Trophoblast cell (in vitro differentiated cells and primary cell): ENCODE data around the gene TEAD1.
"Not testable (repeated sequence)": the region's sequence is repeated elsewhere in the genome, so short reads cannot be mapped to it uniquely, and the experiment has no call there.

Experiments used
- DNase-seq, 2 donors: peaks; one replicate each; pipeline ENCODE4 v3.0.0-alpha.2; 2016
- H2AFZ ChIP-seq: 2 replicates; pipeline ENCODE4 v1.6.1; 2013; ENCODE audit warnings: low read length, moderate library complexity, mild to moderate bottlenecking; ENCODE audit not compliant: insufficient read depth, poor library complexity
- H2AK5ac ChIP-seq: 2 replicates; pipeline ENCODE4 v1.6.1; 2013; ENCODE audit warnings: mild to moderate bottlenecking, low read length
- H2BK120ac ChIP-seq: 2 replicates; pipeline ENCODE4 v1.6.1; 2013; ENCODE audit warnings: low read length, mild to moderate bottlenecking, moderate library complexity; ENCODE audit not compliant: insufficient read depth, poor library complexity
- H2BK12ac ChIP-seq: 2 replicates; pipeline ENCODE4 v1.6.1; 2013; ENCODE audit warnings: mild to moderate bottlenecking, low read length, moderate library complexity
- H2BK5ac ChIP-seq: 2 replicates; pipeline ENCODE4 v1.6.1; 2013; ENCODE audit warnings: low read length, low read depth, moderate library complexity, mild to moderate bottlenecking; ENCODE audit not compliant: poor library complexity
- H3K14ac ChIP-seq: 2 replicates; pipeline ENCODE4 v1.6.1; 2013; ENCODE audit warnings: mild to moderate bottlenecking, low read length
- H3K18ac ChIP-seq: 2 replicates; pipeline ENCODE4 v1.6.1; 2013; ENCODE audit warnings: mild to moderate bottlenecking, low read length
- H3K23ac ChIP-seq: 2 replicates; pipeline ENCODE4 v1.6.1; 2013; ENCODE audit warnings: low read length
- H3K27ac ChIP-seq: 2 replicates; pipeline ENCODE4 v1.5.1; 2013; ENCODE audit warnings: low read depth, mild to moderate bottlenecking, inconsistent platforms, low read length, moderate library complexity
- H3K27me3 ChIP-seq: 2 replicates; pipeline ENCODE4 v1.6.1; 2013; ENCODE audit warnings: inconsistent platforms, mild to moderate bottlenecking, low read length, moderate library complexity; ENCODE audit not compliant: insufficient read depth
- H3K36me3 ChIP-seq, 2 experiments: 1 replicate in 1 of 2; 2 replicates in 1 of 2; pipeline ENCODE4 v1.6.1; 2013; ENCODE audit warnings: low read length in 2 of 2, mild to moderate bottlenecking in 2 of 2, moderate library complexity in 1 of 2; ENCODE audit not compliant: insufficient read depth in 2 of 2, control insufficient read depth in 1 of 2
- H3K4ac ChIP-seq: 2 replicates; pipeline ENCODE4 v1.6.1; 2013; ENCODE audit warnings: low read depth, mild to moderate bottlenecking, low read length, moderate library complexity
- H3K4me1 ChIP-seq, 2 experiments: 1 replicate in 1 of 2; 2 replicates in 1 of 2; pipeline ENCODE4 v1.6.1; 2013; ENCODE audit warnings: low read length in 2 of 2, mild to moderate bottlenecking in 2 of 2, moderate library complexity in 1 of 2; ENCODE audit not compliant: insufficient read depth in 2 of 2, control insufficient read depth in 1 of 2
- H3K4me2 ChIP-seq: 2 replicates; pipeline ENCODE4 v1.6.1; 2013; ENCODE audit warnings: inconsistent platforms, mild to moderate bottlenecking, low read length, moderate library complexity
- H3K4me3 ChIP-seq: 2 replicates; pipeline ENCODE4 v1.5.1; 2013; ENCODE audit warnings: mild to moderate bottlenecking, low read depth, low read length, inconsistent platforms
- H3K79me1 ChIP-seq: one replicate; pipeline ENCODE4 v1.6.1; 2013; ENCODE audit warnings: low read length
- H3K79me2 ChIP-seq: 2 replicates; pipeline ENCODE4 v1.6.1; 2013; ENCODE audit warnings: low read length, mild to moderate bottlenecking; ENCODE audit not compliant: control insufficient read depth, insufficient read depth, poor library complexity
- H3K9ac ChIP-seq: 2 replicates; pipeline ENCODE4 v1.6.1; 2013; ENCODE audit warnings: mild to moderate bottlenecking, low read length
- H3K9me3 ChIP-seq: 2 replicates; pipeline ENCODE4 v1.6.1; 2013; ENCODE audit warnings: low read depth, mild to moderate bottlenecking, control low read depth, inconsistent platforms, low read length; ENCODE audit not compliant: insufficient read depth
- H4K12ac ChIP-seq: 2 replicates; pipeline ENCODE4 v1.6.1; 2013; ENCODE audit warnings: low read depth, mild to moderate bottlenecking, low read length, moderate library complexity
- H4K8ac ChIP-seq: 2 replicates; pipeline ENCODE4 v1.6.1; 2013; ENCODE audit warnings: low read depth, mild to moderate bottlenecking, low read length, moderate library complexity
- H4K91ac ChIP-seq: one replicate; pipeline ENCODE4 v1.6.1; 2013; ENCODE audit warnings: low read depth, mild to moderate bottlenecking, low read length, moderate library complexity
- WGBS: extraction: QIAGEN DNeasy Blood & Tissue Kit; methylation state at CpG from one replicate; pipeline ENCODE4 v1.1.7; 2013; ENCODE audit warnings: missing lambda C conversion rate; ENCODE audit not compliant: insufficient read length, insufficient coverage; ENCODE audit errors: extremely low coverage; 5-methylcytosine and 5-hydroxymethylcytosine counted together

TEAD1 gene

DNA sequence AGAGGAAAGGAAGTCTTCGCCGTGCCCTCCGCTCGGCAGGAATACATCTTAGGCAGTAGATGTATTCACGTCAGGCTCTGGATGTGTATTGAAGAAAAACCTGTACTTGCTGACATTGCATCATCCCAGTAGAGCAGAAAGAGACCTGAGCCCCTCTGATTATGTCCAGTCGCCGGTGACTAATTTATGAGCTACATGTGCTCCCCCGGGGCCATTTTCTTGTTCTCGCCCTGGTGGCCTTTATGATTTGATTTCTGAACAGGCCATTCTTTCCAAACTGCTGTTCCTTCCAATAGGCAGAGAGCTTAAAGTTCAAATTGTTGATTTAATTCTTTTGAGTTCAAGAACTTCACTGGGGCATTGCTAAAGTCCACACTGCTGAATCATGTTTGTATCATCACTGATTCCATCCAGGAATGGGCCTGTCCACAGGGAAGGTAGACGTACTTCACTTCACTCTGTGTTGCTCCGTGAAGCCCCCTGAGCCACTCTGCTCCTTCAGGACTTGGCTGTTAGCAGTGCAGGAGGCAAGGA, 197.6 kb downstream of the TEAD1 start:
- Histone ChIP-seq H3K18ac (peak overlapping the region; percentile 37), H4K91ac (no peak overlapping the region), H4K8ac (no peak overlapping the region), H2AK5ac (no peak overlapping the region), H4K12ac (no peak overlapping the region), H3K4me1 (peaks cover 10 to 19% of the 10 kb centered on the region in 2 experiments), H2BK12ac (peak overlapping the region; percentile 42), H3K9ac (no peak overlapping the region), H3K4me3 (no peak overlapping the region), H2AFZ (no peak overlapping the region), H3K4me2 (no peak overlapping the region), H3K23ac (no peak overlapping the region), H2BK5ac (no peak overlapping the region), H3K4ac (no peak overlapping the region), H2BK120ac (no peak overlapping the region), H3K36me3 (peaks cover 5 to 15% of the 10 kb centered on the region in 2 experiments), H3K9me3 (no peaks in the 10 kb centered on the region), H3K27me3 (no peaks in the 10 kb centered on the region), H3K79me2 (peaks cover 5% of the 10 kb centered on the region), H3K27ac (no peak overlapping the region), H3K79me1 (peaks cover 3% of the 10 kb centered on the region), H3K14ac (peak overlapping the region; percentile 7)
- no CpG with 5 or more reads among the region's 11 CpGs for WGBS
- DNase-seq: peak; percentile 29 to 48

DNA sequence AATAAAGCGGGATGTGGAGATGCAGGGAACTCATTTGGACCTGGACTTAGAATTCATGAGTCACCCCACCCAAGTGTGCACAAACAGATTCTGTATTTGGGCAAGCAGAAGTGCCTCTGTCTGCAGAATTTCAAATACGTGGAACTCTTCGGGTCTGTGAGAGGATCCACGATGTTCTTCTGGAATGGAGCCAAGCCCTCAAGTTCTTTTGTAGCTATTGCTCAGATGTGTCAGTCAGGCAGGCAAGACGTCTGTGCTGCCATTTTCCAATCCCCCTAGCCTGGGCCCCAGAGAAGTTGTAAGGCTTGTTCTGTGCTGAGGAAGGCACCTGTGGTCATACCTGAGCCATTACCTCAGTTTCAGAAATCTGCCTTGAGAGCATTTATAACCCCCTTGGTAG, 202.1 kb downstream of the TEAD1 start:
- H3K4me3 ChIP-seq: no peak overlapping the region
- H3K79me2 ChIP-seq: peaks cover 3% of the 10 kb centered on the region
- no peak overlapping the region for H3K4me2 ChIP-seq
- peaks cover 4% of the 10 kb centered on the region for H3K79me1 ChIP-seq
- H3K14ac ChIP-seq: no peak overlapping the region
- H3K9ac ChIP-seq: no peak overlapping the region
- no peaks in the 10 kb centered on the region for H3K27me3 ChIP-seq
- no peak overlapping the region for H2BK5ac ChIP-seq
- no peak overlapping the region for H3K18ac ChIP-seq
- no peak overlapping the region for H2AFZ ChIP-seq
- no peak overlapping the region for H3K4ac ChIP-seq
- H3K9me3 ChIP-seq: peaks cover 2% of the 10 kb centered on the region
- no peak overlapping the region for H4K8ac ChIP-seq
- no peak overlapping the region for H2BK12ac ChIP-seq
- H2AK5ac ChIP-seq: no peak overlapping the region
- no peak overlapping the region for H4K12ac ChIP-seq
- H3K27ac ChIP-seq: no peak overlapping the region
- no CpG with 5 or more reads among the region's 5 CpGs for WGBS
- H3K36me3 ChIP-seq: peaks cover 16 to 29% of the 10 kb centered on the region in 2 experiments
- H3K23ac ChIP-seq: no peak overlapping the region
- no peak for DNase-seq
- no peak overlapping the region for H2BK120ac ChIP-seq
- no peak overlapping the region for H4K91ac ChIP-seq
- peaks cover 10 to 14% of the 10 kb centered on the region in 2 experiments for H3K4me1 ChIP-seq

DNA sequence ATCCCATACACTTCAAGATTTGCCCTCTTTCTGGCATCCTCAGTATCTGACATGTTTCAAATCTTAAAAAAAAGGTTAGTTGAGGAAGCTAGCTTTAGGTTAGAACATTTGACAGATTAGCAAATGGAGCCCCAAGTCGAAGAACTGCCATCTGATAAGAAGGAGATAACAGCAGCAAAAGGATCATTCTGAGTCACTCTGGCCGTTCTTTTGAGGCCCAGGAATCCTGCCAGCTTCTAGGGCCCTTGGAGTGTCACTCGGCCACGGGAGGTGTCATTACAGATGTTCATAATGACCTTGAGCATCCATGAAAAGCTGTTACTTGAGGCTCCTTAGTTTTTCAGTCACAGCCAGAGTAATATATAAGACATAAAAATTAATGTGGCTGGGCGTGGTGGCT, 202.8 kb downstream of the TEAD1 start:
- Histone ChIP-seq H4K91ac (no peak overlapping the region), H3K27me3 (no peaks in the 10 kb centered on the region), H3K9me3 (peaks cover 2% of the 10 kb centered on the region), H3K27ac (no peak overlapping the region), H3K79me2 (no peaks in the 10 kb centered on the region), H2BK120ac (no peak overlapping the region), H3K79me1 (peaks cover 2% of the 10 kb centered on the region), H3K4me1 (peaks cover 6 to 10% of the 10 kb centered on the region in 2 experiments), H3K18ac (no peak overlapping the region), H3K14ac (no peak overlapping the region), H3K4ac (no peak overlapping the region), H4K12ac (no peak overlapping the region), H4K8ac (no peak overlapping the region), H3K36me3 (peaks cover 22 to 31% of the 10 kb centered on the region in 2 experiments), H3K4me3 (no peak overlapping the region), H2BK5ac (no peak overlapping the region), H3K4me2 (no peak overlapping the region), H3K9ac (no peak overlapping the region), H2AK5ac (no peak overlapping the region), H2BK12ac (no peak overlapping the region), H2AFZ (no peak overlapping the region), H3K23ac (no peak overlapping the region)
- DNase-seq: peak in 1 of 2 donors; percentile 48
- WGBS: no CpG with 5 or more reads among the region's 5 CpGs

- not testable (repeated sequence) for H2BK12ac ChIP-seq, H2AFZ ChIP-seq, H3K9ac ChIP-seq, H4K8ac ChIP-seq, DNase-seq, H3K14ac ChIP-seq, H3K27ac ChIP-seq, H4K91ac ChIP-seq, H2BK5ac ChIP-seq, H3K4me2 ChIP-seq, H3K18ac ChIP-seq, H3K4ac ChIP-seq, H3K27me3 ChIP-seq, H3K23ac ChIP-seq, H3K79me2 ChIP-seq, H2AK5ac ChIP-seq, H2BK120ac ChIP-seq, H4K12ac ChIP-seq, H3K4me1 ChIP-seq, H3K9me3 ChIP-seq, H3K79me1 ChIP-seq, H3K4me3 ChIP-seq
- peaks cover 23 to 33% of the 10 kb centered on the region in 2 experiments for H3K36me3 ChIP-seq
- WGBS: no CpG with 5 or more reads among the region's 4 CpGs
Observed at GRCh38 chr11:12877508-12877907, 203.3 kb downstream of the TEAD1 start.
